NCI-H2196 treated with DMSO at 0.1 percent for 48 hours (cell line): ENCODE results near the gene SCLY.

ENCODE experiments used
- DNase-seq: peaks from one replicate; lab custom pipeline; 2025; ENCODE audit not compliant: unreplicated experiment; lab: John Stamatoyannopoulos, UW

SCLY gene

GRCh38 chr2:238124488-238125126 lies 63.8 kb downstream of the SCLY start:
- no peak for DNase-seq

GRCh38 chr2:238125127-238125885 lies 64.5 kb downstream of the SCLY start:
- no peak for DNase-seq

- DNase-seq, result no peak
Measured at GRCh38 chr2:238126338-238126737, 65.5 kb downstream of the SCLY start.

DNA sequence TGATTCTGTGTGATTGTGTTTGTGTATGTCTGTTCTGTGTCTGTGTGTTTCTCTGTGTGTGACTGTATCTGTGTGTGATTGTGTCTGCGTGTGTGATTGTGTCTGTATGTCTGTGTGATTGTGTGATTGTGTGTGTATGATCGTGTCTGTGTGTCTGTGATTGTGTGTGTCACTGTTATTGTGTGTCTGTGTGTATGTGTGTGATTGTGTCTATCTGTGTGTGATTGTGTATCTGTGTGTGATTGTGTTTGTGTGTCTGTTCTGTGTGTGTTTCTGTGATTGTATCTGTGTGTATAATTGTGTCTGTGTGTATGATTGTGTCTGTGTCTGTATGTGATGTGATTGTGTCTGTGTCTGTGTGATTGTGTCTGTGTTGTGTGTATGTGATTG lies 66.0 kb downstream of the SCLY start:
- no peak for DNase-seq

- DNase-seq, result no peak
Measured at GRCh38 chr2:238127165-238128060, 66.6 kb downstream of the SCLY start.

- no peak for DNase-seq
Measured at GRCh38 chr2:238128061-238128440, 67.2 kb downstream of the SCLY start.

- DNase-seq, result no peak
Measured at GRCh38 chr2:238128534-238129001, 67.8 kb downstream of the SCLY start.

GRCh38 chr2:238129166-238130010 lies 68.6 kb downstream of the SCLY start:
- DNase-seq, result no peak

- no peak for DNase-seq
Measured at GRCh38 chr2:238130111-238130695, 69.4 kb downstream of the SCLY start.

DNA sequence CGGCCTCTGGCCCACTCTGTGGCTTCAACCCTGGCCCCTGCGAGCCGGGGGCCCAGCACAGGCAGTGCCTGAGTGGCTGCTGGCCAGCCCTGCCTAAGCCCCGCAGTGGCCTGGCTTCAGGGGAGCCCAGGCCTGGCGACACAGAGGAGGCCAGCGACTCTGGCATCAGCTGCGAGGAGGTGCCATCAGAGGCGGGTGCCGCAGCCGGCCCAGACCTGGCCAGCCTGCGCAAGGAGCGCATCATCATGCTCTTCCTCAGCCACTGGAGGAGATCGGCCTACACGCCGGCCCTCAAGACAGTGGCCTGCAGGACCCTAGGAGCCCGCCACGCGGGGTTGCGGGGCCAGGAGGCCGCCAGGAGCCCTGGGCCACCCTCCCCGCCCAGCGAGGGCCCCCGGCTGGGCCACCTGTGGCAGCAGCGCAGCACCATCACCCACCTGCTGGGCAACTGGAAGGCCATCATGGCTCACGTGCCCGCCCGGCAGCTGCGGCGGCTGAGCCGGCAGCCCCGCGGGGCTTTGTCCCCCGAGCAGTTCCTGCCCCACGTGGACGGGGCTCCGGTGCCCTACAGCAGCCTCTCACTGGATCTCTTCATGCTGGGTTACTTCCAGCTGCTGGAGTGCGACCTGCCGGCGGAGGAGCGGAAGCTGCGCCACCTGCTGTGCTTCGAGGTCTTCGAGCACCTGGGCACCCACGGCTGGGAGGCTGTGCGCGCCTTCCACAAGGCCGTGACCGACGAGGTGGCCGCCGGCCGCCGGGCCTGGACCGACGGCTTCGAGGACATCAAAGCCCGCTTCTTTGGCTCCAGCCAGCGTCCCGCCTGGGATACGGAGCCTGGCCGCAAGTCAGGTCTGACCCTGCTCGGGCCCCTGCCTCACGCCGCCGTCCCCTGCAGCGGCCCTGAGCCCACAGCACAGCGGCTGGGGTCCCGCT lies 70.2 kb downstream of the SCLY start:
- DNase-seq, result no peak

DNA sequence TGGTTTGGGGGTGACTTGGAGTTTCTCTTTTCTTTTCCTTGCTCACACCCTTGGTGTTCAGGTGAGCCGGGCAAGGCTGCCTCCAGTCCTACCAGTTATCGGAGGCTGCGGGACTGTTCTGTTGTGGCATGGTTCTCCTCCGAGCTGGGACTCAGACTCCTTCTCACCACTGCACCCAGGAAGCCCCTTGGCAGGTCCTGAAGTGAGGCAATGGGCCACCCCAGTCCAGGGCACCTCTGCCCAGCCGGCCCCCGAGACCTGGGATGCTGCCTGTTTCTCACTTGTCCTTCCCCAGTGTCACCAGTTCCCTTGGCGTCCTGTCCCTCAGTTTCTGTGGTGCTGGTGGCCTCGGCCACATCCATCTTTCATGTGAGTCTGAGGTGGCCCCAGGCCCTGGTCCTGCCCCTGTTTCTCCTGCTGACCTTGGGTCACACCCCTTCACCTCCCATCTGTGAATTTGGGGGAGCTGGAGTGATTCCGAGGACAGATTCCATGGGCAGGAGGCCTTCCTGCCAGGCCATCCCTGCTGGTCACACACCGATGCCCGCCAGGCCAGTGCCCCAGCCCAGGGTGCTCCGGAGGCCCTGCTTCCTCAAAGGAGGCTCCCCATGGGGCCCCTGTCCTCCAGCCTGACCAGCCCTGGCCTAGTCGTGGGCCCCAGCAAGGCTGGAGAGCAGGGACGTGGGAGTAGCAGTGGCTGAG lies 71.1 kb downstream of the SCLY start:
- DNase-seq, result no peak

GRCh38 chr2:238132463-238133450 lies 72.0 kb downstream of the SCLY start:
- no peak for DNase-seq

DNA sequence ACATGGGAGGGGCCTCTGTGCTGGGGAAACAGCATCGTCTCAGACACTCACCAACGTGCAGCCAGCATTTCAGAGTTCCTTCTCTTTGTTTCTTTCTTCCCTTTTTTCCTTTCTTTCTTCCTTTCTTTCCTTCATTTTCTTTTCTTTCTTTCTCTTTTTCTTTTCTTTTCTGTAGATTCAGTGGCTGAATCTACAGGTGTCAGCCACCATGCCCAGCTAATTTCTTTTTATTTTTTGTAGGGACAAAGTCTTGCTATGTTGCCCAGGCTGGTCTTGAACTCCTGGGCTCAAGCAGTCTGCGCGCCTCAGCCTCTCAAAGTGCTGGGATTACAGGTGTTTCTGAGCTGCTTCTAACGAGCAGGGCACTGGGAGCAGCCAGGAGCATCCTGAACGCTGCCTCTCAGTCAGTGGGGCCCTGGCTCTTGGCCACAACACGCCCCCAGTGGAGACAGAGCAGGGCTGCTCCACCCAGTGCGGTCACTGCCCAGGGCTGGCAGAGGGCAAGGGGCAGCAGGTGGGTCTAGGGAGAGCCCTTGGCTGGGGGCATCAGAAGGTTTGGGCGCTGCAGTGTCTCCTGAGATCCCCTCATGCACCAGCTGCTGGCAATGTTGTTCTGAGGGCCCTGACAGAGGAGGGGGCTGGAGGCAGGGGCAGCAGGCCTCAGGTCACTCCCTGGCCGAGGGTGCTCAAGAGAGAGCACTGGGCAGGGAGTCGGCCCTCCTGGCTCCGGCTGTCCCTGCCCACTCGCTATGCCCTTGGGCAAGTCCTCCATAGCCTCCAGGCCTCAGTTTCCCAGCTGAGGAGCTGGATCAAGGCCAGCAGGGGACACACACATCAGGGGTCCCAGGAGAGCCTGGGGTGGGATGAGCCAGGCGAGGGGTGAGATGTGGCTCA lies 72.9 kb downstream of the SCLY start:
- no peak for DNase-seq

- DNase-seq, result no peak
Measured at GRCh38 chr2:238134393-238134785, 73.6 kb downstream of the SCLY start.

DNA sequence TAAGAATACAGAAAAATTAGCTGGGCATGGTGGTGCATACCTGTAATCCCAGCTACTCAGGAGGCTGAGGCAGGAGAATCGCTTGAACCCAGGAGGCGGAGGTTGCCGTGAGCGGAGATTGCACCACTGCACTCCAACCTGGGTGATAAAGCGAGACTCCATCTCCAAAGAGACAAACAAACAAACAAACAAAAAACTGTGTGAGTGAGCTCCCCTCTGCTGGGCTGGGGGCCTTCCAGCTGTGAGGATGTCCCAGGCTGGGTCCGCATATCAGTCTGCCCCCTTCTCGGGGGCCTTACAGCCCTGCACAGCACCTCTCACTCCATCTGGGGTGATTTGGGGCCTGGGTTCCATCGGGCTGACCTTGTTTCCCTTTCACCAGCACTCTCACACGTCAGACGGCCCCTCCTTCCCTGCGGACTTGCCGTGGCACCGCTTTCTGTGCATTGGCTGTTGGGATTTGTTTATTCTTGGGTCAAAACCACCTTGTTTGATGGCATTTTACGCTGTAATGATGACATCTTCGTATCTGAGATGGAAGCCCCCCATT lies 74.9 kb downstream of the SCLY start:
- no peak for DNase-seq

DNA sequence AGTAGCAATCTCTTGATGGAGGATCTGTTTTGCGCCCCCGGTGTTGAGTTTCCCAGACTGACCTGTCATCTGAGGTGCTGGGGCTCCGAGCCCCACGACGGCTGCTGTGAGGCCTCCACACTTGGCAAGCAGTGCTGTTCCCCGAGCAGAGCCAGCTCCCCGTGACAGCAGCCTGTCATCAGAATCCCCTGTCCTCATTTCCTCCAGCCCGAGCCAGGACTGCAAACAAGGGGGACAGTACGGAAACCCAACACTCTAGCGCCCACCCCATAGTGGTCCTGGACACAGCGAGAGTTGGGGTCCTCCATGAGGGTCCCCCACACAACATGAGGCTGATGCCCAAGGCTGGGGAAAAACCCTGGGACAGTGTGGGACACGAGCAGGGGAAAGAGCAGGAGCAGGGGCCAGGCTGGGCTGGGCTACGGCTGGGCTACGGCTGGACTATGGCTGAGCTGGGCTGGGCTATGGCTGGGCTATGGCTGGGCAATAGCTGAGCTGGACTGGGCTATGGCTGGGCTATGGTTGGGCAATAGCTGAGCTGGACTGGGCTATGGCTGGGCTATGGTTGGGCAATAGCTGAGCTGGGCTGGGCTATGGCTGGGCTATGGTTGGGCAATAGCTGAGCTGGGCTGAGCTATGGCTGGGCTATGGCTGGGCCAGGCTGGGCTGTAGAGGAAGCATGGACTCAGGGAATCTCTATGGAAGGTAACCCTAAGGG lies 76.2 kb downstream of the SCLY start:
- no peak for DNase-seq
